ENCODE data around the gene CD96.
"Not testable (repeated sequence)": the region's sequence is repeated elsewhere in the genome, so short reads cannot be mapped to it uniquely, and the experiment has no call there.

Gene CD96

GRCh38 chr3:111630638-111631037, 88.6 kb downstream of the CD96 start:
- not testable (repeated sequence) for DNase-seq

- no peak for DNase-seq
These were observed 93.4 kb downstream of the CD96 start for GRCh38 chr3:111635403-111635802.

- DNase-seq = no peak
These were observed 94.4 kb downstream of the CD96 start for GRCh38 chr3:111636366-111636885.

GRCh38 chr3:111639316-111639715, 97.3 kb downstream of the CD96 start:
- no peak for DNase-seq

GRCh38 chr3:111648991-111649579, 107.1 kb downstream of the CD96 start:
- DNase-seq = no peak

GRCh38 chr3:111650378-111651275, 108.6 kb downstream of the CD96 start:
- no peak for DNase-seq

- no peak for DNase-seq
These were observed 110.6 kb downstream of the CD96 start for GRCh38 chr3:111652492-111653180.

GRCh38 chr3:111653766-111654165, 111.8 kb downstream of the CD96 start:
- DNase-seq = no peak

- DNase-seq = no peak
These were observed 120.0 kb downstream of the CD96 start for GRCh38 chr3:111662012-111662411.

- DNase-seq = no peak
These were observed 120.9 kb downstream of the CD96 start for GRCh38 chr3:111662907-111663306.

GRCh38 chr3:111666041-111666735, 124.2 kb downstream of the CD96 start:
- DNase-seq = no peak

GRCh38 chr3:111667170-111667569, 125.2 kb downstream of the CD96 start:
- DNase-seq = no peak

GRCh38 chr3:111667621-111668239, 125.7 kb downstream of the CD96 start:
- peak; percentile 93 for DNase-seq

GRCh38 chr3:111668326-111668725, 126.3 kb downstream of the CD96 start:
- no peak for DNase-seq

GRCh38 chr3:111668888-111669488, 127.0 kb downstream of the CD96 start:
- DNase-seq = peak; percentile 66

GRCh38 chr3:111669926-111670630, 128.1 kb downstream of the CD96 start:
- DNase-seq = no peak

- DNase-seq = not testable (repeated sequence)
These were observed 130.5 kb downstream of the CD96 start for GRCh38 chr3:111672461-111672860.

- DNase-seq = no peak
These were observed 133.8 kb downstream of the CD96 start for GRCh38 chr3:111675846-111676210.

GRCh38 chr3:111676211-111677006, 134.4 kb downstream of the CD96 start:
- DNase-seq = no peak

- DNase-seq = no peak
These were observed 135.0 kb downstream of the CD96 start for GRCh38 chr3:111677007-111677392.

Data from suppressor macrophage treated with lipopolysaccharide for 4 hours (primary cell).